GM21423 (cell line): ENCODE results near the gene FOXG1.

Experiments used
- ATAC-seq: cut with Tn5 transposase; IDR thresholded peaks from one replicate; pipeline ENCODE4 v1.9.1; 2021; ENCODE audit warnings: mild to moderate bottlenecking, moderate library complexity; ENCODE audit not compliant: unreplicated experiment

FOXG1 gene

DNA sequence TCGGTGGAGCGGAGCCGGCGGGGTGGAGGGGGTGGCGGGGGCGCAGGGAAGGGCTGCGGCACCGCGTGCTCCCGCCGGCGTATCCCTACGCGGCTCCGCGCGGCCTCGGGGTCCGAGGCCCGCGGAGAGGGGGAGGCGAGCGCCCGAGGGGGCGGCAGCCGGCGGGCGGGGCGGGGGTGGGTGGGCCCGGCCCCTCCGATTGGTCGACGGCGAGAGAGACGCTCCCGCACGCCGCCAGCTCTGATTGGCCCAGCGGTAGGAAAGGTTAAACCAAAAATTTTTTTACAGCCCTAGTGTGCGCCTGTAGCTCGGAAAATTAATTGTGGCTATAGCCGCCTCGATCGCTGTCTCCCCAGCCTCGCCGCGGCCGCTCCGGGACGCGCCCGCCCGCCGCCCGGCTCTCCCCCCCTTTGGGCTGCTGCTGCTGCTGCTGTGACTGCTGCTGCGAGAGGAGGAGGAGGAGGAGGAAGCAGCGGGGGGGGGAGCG lies at the start of gene FOXG1:
Gene FOXG1 (plus strand): TSS at position 319 of the 487 bp plus-strand sequence. CDS start 493 bp downstream, outside the sequence.
- no peak for ATAC-seq

DNA sequence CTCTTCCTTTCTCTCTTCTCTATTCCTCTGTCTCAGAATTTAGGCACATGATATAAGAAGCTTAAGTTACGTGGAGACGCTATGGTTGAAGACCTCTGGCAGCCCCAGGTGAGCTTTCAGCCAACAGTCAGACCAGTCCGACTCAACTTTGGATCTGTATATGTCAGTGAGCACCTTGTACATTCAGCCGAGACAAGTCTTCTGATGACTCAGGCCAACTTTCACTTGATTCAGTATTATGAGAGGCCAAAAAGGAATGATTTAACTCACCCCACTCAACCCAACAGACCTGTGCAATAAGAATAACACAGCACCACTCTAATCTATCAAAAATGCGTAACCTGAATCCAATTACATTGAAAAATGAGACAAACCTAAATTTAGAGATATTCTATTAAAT lies 47.5 kb upstream of the FOXG1 start:
- ATAC-seq: no peak

DNA sequence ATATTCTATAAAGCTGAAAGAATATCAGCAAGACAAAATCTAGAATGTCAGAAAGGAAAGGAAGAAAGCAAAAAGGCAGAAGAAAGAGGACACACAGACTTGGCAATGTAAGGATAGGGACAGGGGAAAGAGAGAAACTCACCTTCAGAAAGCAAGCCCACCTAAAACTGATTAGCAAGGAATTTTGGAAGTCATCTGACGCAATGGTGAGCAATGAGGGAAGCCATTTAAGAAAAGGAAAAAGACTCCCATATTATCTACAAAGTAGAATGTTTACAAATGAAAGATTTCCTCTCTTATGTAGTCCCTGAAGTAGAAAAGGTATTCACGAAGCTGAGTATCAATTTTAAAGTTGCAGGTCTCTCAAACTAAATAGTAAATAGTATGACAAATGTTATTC lies 35.2 kb upstream of the FOXG1 start:
- no peak for ATAC-seq

DNA sequence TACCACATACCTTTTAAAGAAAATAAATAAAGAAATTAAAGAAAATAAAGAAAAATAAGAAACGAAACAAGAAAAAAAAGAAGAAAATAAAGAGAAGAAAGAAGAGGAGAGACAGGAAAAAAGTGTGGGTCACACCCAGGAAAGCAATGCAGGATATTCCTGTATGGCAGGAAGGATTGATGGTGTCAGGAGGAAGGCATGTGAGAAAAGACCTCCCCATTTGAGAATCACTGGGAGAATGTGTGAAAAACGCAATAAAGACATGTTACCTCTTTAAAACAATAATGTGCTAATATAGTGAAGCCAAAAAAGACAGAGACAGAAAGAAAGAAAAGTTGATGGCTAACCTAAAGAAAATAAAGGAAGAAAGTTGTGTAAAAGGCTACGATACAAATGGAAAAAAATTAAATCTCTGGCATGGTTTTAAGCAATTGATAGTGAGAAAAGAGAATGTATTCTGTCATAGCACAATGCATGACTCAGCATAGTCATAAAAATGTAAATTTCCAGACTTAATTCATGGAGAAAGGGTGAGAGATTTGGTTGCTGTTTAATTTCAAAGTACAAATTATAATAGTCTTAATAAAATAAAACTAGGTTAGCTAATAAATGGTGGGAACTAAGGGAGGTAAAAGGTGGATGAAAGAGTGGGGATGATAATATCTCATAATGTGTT lies 24.3 kb upstream of the FOXG1 start:
- ATAC-seq: no peak

DNA sequence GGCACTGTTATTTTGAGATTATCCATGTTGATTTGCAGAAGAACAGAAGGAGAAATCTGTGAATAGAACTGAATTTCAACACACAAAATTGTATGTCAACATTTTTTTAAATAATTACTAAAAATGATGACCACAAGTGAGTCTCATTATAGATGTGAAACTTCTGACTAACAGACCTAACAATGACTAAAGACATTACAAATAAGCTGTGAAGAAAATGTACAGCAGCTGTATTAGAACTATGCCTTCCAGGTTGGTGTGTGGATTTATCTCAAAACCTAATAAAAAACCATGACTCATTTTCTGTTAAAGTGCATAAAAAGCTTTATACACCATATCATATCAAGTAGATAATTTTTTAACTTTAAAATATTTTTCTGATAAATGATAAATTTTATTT lies 22.5 kb upstream of the FOXG1 start:
- ATAC-seq: peak; percentile 65

DNA sequence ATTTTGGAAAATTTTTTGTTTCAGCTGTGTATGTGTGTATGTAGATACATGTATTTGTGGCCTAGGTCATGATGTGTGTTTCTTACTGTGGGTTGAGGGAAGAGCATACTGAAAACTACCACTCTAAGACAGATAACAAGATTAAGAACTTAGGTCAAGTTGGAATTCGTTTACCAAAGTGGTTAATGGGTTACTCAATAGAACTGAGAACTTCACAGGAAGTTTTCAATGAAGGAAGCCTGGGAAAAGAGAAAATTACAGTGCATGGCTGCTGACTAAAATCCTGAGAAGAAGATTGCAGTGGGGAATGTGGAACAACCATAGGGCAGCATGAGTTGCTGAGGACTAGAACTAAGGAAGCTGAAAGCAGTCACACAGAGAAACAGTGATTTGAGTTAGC lies 21.4 kb upstream of the FOXG1 start:
- no peak for ATAC-seq

DNA sequence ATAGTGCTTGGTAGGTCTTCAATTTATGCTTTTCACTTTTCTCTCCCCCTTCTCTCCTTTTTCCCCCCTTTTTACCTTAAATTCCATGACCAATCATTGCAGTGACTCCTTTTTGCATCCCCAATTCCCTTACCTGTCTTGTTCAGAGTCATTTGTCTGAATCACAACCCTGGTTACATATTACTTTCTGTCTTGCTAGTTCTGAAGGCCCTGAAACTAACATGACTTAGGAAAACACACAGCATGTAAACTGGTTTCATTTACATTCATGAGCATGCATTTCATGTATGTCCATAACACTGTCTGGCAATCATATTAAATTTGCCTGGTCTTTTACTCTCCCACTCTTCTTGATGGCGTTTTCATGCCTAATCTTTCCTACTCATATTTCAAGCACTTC lies 20.3 kb upstream of the FOXG1 start:
- ATAC-seq: peak; percentile 65

DNA sequence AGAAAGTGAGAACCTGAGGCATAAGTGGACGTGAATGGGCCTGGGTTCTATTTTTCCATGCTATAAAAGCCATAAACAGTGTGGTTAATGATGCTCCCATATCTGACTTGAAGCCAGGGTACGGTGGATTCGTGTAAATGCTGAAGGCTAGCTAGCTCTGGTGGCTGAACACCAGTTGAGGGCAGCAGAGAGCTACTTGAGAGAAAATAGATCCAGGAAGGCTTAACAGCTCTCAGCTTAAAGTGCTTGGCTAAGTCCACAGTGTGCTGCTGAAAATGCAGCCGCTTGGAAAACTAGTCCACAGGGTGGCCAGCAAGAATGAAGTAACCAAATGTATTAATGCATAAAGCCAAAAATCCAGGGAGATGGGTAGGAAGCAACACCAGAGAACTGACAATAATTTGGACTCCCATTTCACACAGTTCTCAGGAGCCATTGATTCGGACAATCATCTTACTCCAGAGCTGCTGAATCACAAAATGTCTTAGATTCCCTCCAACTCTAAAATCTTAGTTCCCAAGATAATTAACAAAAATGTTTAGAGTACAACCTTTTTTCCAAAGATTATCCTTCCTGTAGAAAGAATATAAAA lies 15.0 kb upstream of the FOXG1 start:
- peak; percentile 86 for ATAC-seq

DNA sequence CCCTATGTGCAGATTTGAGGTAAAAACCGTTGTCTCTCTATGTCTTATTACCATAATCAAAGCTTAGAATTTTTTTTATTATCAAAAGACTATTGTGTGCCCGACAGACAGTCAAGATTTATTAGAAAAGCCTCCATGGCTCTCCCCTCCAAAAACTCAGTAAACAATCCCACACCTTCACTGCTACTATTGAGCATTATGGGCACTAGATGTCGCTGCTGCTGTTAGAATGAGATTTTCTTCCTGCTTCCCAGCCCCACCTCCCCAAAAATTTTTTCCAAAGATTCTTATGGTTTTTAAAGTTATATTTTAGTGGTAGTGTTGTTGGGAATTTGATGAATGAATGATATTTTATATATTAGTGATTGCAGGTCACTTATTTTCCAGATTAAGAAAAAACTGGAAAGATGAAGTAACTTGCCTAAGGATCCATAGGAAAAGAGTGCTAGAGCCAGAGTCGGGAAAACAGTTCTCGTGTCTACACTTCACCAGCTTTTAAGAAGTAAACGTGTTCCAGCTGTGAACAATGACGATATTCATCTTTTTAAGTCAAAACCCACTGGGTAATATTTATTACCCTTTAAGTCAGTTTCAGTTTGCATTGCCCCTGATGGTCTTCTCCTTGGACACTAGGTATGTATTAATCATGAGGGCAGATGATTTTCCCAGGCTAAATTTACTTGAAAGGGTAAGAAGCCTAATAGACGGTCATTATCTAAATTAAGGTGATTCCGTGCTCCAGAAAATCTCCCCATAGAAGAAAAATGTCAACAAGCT lies 12.2 kb upstream of the FOXG1 start:
- no peak for ATAC-seq

DNA sequence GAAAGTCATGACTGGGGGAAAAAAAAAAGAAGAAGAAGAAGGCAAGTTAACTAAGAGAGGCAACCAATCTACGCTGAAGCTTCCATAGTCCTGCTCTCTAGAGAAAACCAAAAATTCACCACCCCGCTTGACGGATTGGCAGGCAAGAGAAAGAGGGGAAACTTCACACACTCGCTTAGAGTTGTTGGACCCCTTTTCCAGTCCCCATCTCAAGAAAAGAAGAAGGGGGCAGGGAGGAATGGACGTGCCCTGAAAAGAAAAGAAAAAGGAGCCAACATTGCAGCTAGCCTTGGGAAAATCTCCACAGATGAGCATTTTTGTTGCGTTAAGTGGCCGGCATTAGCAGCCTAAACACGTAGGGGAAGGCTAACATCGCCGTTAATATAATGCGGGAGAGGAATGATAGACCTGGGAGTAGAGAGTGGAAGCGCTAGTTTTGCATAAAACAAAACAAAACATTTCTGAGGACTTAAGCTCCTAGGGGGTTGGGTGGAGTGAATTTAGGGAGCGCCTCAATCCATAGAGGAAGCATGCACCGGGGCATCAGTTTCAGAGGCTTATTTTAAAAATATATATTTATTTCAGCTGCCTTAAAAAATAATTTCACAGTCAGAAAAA lies 11.3 kb upstream of the FOXG1 start:
- ATAC-seq: no peak

DNA sequence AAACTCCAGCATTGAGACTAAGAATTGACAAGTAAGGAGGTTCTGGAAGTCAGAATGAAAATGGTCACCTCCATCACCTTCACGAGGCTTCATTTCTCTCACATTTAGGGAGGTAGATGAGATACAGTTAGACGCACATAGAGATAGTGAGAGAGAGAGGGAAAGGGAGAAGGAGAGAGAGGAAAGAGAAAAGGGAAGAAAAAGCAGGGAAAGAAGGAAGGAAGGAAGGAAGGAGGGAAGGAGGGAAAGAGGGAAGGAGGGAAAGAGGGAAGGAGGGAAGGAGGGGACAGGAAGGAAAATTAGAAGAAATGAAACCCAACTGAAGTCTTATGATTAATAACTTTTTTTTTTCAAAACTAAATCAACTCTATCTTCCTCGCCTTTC lies 10.7 kb upstream of the FOXG1 start:
- ATAC-seq: no peak

DNA sequence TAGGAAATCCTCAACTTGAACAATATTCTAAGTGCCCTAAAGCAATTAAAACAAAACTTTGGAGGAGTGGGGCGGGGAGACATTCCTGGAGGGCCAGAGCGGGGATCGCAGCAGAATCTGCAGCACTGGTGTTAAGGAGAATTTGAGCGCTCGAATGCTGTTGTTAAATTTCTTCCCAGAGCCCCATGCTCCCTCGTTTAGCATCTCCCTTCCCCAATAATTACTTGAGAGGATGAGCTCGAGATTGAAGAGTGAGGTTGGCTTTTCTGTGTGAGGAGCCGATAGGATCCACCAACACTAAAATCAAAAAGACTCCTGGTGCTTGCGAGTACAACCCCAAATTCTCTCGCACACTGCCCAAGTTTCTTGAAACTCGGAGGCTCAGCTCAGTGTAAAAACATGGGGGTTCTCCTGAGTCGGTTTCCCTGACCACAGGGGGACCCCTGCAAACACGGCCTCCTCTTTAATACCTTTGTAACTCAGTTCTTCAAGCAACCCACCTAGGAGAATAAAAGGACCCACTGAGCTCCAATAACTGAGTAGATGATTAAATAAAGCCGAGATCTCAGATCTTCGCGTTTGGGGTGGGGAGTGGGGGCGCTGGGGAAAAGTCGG lies 10.2 kb upstream of the FOXG1 start:
- ATAC-seq: no peak

DNA sequence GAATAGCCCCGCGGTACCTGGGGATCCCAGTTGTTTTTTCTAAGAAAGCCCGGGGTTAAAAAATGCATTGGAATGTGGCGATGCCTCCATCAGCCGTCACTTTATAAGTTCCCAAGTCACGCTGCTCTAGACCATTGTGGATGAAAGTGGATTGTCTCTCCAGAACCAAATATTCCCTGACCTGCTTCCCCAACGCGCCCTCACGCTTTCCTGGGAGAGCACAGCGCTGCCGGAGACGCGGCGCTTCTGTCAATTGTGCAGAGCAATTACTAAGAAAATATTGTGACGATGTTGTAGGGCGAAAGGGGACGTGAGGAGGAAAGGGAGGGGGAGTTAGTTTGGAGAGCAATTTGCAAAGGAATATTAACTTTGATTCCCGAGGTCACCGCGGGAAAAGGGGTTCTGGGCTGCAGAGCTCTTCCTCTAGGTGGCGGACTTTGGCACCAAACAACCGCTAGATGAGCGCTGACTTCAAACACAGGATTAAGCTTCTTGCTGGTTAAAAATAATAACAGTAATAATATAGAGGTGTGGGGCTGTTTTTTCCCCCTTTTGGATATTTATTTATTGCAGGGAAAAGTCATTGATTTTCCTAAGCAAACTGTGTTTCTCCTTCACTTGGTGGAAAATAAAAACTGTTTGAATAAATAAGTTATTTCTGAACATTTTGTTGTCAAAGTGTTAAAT lies 9.6 kb upstream of the FOXG1 start:
- no peak for ATAC-seq

DNA sequence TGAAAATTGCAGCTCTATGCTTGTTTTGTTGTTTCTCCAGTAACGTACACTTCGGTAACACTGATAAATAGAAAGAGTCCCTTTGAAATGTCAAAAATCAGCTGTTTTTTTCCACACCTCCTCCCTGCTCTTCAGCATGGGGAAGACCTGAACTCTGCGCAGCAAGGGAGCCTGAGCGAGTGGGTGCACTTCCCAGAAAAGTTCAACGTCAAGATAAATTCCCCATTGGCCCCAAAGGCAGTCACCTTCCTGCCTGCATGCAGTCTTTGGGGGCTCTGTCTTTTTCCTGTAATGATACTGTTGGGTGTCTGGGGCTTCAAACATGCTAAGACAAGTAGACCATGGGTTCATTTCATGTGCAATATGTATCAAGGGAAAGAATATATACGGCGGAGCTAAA lies 8.8 kb upstream of the FOXG1 start:
- no peak for ATAC-seq

DNA sequence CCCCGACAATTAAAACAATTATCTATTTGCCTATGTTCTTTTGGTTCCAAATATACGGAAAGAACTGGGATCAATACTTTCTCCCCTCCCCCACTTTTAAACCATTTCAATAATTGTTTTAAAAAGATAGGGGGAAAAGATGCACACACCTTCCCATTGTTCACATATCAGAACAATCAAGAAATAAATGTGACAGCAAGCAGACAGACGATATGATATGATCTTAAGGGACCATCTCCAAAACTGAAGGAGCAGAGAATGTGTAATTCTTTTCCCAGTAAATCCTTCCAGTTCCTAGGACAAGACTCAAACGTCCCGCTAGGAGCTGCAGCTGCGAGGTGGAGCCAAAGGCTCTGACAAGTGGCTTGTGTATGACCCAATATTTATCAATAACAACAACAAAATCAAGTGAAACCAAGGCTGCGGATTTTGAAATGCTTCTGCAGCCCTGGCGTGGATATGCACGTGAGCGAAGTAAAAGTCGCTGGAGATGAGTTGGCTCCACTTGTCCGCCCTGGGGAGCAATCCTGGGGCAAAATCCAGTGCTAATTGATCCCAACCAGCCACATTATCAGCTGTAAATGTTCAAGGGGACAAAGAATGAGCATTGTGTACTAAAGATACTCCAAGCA lies 8.2 kb upstream of the FOXG1 start:
- no peak for ATAC-seq

DNA sequence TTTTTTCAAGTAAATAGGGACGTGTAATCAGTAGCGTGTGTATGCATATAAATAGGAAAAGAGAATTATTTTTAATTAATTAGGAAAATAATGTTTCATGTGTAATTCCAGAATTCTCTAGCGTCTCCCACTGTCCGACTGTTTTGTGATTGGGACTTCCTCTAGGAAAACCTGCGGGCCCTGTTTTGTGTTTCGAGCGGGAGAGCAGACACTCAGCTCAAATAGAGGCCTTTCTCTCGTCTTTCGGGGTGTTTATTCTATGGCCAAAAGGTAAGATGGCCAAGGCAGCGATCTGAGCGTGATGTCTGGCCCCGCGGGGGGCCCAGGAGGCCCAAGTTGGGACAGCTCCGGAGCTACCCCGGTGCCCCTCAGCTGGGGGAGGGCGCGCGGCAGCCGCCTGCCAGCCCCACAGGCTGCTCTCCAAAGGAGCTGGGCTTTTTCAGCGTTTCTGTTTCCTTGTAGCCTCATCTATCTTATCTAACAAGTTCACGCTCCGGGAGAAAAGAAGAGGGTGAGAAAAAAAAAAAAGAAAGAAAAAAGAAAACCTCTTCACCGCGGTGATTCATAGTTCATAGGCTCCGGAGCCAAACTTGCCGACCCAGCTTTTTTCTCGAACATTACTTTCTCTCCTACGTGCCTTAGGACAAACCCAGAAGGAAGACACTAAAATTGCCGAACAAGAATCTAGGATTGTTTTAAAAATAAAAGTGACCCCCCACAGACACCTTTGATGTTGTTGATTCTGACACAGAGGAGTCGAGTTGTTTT lies 7.5 kb upstream of the FOXG1 start:
- no peak for ATAC-seq

DNA sequence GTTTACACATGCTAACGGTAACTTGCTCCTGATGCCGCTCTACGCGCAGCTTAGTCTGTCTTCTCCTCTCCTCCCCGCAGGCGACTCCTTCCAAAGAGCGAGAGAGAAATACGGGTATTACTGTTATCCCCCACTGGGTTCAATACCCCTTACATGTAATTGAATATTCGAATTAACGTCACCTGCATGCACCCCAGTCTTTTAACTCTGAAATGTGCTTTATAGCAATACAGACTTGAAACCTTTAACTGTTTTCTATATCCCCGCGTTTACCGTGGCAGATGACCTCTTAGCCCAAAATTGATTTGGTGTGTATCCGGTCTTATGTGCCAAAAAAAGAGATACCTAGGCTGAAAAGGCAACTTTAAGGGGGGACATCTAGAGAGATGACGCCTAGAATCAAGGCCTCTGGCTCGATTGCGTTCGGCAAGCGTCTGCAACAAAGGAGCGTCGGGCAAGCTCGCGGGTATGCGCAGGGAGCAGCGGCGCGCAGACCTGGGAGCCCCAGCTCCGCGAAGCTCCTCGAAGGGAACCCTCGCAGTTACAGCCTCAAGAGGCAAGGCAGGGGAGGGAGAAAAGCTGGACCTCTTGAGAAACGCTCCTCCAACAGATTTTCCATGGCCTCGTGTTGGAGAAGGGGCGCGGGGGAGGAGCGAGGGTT lies 6.8 kb upstream of the FOXG1 start:
- no peak for ATAC-seq

DNA sequence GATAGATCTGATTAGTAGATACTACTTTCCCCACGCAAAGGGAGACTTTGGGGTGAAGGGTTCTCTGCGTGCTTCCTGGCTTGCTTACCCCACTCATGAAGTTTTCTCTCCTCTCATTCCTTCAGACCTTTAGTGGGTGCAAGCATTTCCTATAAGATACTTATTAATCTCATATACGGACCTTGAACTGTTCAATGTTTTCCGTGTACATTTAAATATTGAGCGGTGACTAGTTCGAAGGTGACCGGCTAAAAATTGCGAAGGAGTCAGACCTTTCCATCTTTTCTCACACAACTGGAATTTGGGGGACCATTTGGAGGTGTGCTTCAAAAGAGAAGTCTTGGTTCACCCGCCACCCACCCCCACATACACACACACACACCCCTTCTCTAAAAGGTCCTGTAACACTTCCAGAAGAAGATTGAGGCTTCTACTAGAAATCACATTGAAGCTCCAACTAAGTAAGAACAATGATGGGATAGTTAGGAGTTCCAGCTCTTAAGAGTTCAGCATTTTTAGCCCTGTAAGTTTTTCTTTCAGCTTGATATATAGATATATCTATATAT lies 6.1 kb upstream of the FOXG1 start:
- ATAC-seq: no peak
